ENCODE measurements around the gene SLC32A1. TPM values are rescaled to one million over a fixed set of nuclear protein-coding genes. Genes with fewer than 3 reads are reported as not detected.

SLC32A1 gene
- total and polyA plus RNA-seq, 9 donors, result not detected

DNA sequence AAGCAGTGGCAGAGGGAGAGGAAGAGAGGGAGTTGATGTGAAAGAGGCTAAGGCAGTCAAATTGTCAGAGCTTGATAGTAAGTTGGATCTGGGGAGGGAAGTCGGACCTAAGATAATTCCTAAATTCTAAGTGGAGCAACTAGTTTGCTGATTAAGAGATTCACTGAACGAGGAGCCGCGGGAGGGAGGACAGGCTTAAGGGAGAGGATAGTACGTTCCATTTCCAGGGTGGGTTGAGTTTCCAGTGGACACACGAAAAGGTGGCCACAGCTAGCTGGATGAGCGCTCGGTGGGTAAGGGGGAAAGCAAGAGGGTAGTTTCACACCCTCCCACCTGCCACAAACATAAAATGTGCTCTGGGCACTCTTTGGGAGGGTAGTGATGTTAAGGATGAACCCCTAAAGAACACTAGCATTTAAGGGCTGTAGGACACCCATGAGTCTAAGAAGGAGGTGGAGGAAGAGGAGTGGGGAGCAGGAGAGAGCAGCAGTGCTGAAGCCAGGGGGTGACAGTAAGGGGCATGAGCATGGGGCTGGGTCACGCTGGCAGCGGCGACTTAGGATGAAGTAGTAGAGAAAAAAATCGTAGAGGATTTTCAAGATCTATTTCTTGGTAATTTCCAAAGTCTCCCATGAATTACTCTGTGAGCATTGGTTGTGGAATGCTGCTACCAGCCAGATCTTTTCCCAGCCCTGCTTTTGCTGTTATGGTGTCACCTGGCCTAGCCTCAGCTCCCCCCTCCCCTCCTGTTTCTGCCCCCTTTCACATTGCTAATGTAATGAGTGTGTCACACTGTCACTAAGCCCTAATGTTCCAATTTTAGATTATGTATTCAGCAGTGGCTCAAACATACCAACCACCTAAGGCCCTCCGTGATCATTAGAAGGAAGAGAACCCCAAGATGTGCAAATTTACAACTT, 45.4 kb downstream of the SLC32A1 start:
- no peak overlapping the region for H3K27ac ChIP-seq
- H3K9me3 ChIP-seq, result peaks cover 0 to 4% of the 10 kb centered on the region in 2 donors
- no peaks in the 10 kb centered on the region for H3K36me3 ChIP-seq
- WGBS, 3 donors, result 88 to 91% (median 90%) methylated on average over 13 of the region's 13 CpGs
- intact Hi-C loops (cut with DNase I), result no loop called here
- DNase-seq, result no peak
- TF ChIP-seq, protein P1, sequence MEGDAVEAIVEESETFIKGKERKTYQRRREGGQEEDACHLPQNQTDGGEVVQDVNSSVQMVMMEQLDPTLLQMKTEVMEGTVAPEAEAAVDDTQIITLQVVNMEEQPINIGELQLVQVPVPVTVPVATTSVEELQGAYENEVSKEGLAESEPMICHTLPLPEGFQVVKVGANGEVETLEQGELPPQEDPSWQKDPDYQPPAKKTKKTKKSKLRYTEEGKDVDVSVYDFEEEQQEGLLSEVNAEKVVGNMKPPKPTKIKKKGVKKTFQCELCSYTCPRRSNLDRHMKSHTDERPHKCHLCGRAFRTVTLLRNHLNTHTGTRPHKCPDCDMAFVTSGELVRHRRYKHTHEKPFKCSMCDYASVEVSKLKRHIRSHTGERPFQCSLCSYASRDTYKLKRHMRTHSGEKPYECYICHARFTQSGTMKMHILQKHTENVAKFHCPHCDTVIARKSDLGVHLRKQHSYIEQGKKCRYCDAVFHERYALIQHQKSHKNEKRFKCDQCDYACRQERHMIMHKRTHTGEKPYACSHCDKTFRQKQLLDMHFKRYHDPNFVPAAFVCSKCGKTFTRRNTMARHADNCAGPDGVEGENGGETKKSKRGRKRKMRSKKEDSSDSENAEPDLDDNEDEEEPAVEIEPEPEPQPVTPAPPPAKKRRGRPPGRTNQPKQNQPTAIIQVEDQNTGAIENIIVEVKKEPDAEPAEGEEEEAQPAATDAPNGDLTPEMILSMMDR (IDR thresholded peaks at IDR 0.05), result no peak
- TF ChIP-seq EP300 (IDR thresholded peaks at IDR 0.05) (no peak), POLR2A (IDR thresholded peaks at IDR 0.05) (no peak)
- H3K4me1 ChIP-seq (ENCODE audit: insufficient read depth), result peaks cover 3% of the 10 kb centered on the region
- no peaks in the 10 kb centered on the region for H3K27me3 ChIP-seq
- no peak overlapping the region for H3K4me3 ChIP-seq

DNA sequence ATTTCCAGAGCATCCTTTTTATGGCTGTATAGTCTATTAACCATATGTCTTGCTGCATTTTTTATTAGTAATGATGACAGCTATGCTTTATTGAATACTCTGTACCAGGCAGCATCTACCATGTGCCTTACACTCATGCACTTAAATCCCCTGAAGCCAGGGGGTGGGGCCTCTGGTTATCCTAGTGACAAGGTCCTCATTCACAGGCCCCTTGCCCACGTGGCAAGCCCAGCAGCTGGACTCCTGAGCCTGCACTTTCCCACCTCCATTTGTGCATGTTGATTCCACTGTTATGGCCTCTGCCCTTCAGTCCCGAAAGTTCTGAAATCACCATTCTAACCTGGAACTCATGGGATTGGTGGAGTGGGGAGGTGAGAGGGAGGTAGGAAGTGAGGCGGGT, 46.3 kb downstream of the SLC32A1 start:
- H3K27ac ChIP-seq, result no peak overlapping the region
- DNase-seq, result no peak
- no peak overlapping the region for H3K4me3 ChIP-seq
- H3K4me1 ChIP-seq (ENCODE audit: insufficient read depth), result peaks cover 3% of the 10 kb centered on the region
- H3K36me3 ChIP-seq, result no peaks in the 10 kb centered on the region
- H3K27me3 ChIP-seq, result no peaks in the 10 kb centered on the region
- intact Hi-C loops (cut with DNase I), result no loop called here
- peaks cover 0 to 4% of the 10 kb centered on the region in 2 donors for H3K9me3 ChIP-seq
- TF ChIP-seq, protein P1 (IDR thresholded peaks at IDR 0.05), result no peak
- TF ChIP-seq POLR2A (IDR thresholded peaks at IDR 0.05), result no peak
- no peak for TF ChIP-seq EP300 (IDR thresholded peaks at IDR 0.05)
- 67 to 87% (median 80%) methylated on average over 3 of the region's 3 CpGs for WGBS, 3 donors

DNA sequence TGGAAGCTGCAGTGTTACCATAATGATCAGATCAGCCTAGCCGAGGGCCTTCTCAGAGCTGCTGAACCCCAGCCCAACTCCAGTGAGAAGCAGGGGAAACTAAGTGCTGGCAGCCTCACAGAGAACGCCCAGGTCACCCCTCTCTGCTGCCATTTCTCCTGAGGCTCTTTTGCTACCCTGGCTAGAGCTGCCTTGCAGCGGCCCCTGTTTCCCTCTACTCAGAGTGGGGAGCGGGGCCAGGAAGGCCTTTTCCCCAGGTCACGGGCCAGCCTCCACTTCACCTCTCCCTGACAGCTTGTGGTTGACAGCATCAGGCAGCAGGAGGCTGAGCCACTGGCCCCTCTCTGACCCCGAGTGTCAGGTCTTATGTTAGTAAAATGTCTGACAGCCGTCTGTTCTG, 46.7 kb downstream of the SLC32A1 start:
- intact Hi-C loops (cut with DNase I), result no loop called here
- no peaks in the 10 kb centered on the region for H3K36me3 ChIP-seq
- no peak for DNase-seq
- no peak overlapping the region for H3K4me3 ChIP-seq
- peaks cover 0 to 4% of the 10 kb centered on the region in 2 donors for H3K9me3 ChIP-seq
- 79 to 86% (median 84%) methylated on average over 7 of the region's 7 CpGs for WGBS, 3 donors
- H3K27ac ChIP-seq, result no peak overlapping the region
- TF ChIP-seq EP300 (IDR thresholded peaks at IDR 0.05), result no peak
- TF ChIP-seq POLR2A (IDR thresholded peaks at IDR 0.05), result no peak
- TF ChIP-seq, protein P1 (IDR thresholded peaks at IDR 0.05), result no peak
- no peaks in the 10 kb centered on the region for H3K4me1 ChIP-seq (ENCODE audit: insufficient read depth)
- H3K27me3 ChIP-seq, result no peaks in the 10 kb centered on the region

DNA sequence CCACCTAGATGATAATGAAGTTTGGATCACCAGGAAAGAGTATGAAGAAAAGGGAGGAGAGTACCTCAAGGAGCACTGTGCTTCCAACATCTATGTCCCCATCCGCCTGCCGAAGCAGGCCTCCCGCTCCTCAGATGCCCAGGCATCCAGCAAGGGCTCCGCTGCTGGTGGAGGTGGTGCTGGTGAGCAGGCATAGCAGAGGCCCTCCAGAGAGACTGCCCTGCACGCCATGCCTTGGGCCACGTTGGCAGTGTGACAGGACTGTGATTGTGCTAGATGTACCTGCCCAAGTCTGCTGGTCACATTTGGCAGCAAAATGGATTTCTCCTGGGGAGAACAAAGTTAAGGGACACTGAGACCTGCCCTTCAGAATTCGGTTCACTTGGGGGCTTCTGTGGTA, 47.3 kb downstream of the SLC32A1 start:
- Histone ChIP-seq H3K4me3 (no peak overlapping the region), H3K27ac (no peak overlapping the region), H3K9me3 (peaks cover 0 to 4% of the 10 kb centered on the region in 2 donors), H3K27me3 (no peaks in the 10 kb centered on the region), H3K36me3 (no peaks in the 10 kb centered on the region), H3K4me1 (ENCODE audit: insufficient read depth) (no peaks in the 10 kb centered on the region)
- intact Hi-C loops (cut with DNase I), result no loop called here
- TF ChIP-seq POLR2A (IDR thresholded peaks at IDR 0.05) (no peak), EP300 (IDR thresholded peaks at IDR 0.05) (no peak)
- TF ChIP-seq, protein P1 (IDR thresholded peaks at IDR 0.05), result no peak
- DNase-seq, result no peak
- 91 to 95% (median 93%) methylated on average over 7 of the region's 7 CpGs for WGBS, 3 donors

Data from ovary (tissue), 9 donors.